ENCODE results near the gene BOLA1. TPM values are rescaled to one million over a fixed set of nuclear protein-coding genes. Genes with fewer than 3 reads are reported as not detected.

The BOLA1 gene, protein sequence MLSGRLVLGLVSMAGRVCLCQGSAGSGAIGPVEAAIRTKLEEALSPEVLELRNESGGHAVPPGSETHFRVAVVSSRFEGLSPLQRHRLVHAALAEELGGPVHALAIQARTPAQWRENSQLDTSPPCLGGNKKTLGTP
- total RNA-seq (2021): 5.7 and 6.0 TPM in 2 replicates
- long read RNA-seq, partial matches to known transcripts: 1 of 10 reads
- long read RNA-seq, other reads (novel, unspliced or antisense): 4 of 10 reads

DNA sequence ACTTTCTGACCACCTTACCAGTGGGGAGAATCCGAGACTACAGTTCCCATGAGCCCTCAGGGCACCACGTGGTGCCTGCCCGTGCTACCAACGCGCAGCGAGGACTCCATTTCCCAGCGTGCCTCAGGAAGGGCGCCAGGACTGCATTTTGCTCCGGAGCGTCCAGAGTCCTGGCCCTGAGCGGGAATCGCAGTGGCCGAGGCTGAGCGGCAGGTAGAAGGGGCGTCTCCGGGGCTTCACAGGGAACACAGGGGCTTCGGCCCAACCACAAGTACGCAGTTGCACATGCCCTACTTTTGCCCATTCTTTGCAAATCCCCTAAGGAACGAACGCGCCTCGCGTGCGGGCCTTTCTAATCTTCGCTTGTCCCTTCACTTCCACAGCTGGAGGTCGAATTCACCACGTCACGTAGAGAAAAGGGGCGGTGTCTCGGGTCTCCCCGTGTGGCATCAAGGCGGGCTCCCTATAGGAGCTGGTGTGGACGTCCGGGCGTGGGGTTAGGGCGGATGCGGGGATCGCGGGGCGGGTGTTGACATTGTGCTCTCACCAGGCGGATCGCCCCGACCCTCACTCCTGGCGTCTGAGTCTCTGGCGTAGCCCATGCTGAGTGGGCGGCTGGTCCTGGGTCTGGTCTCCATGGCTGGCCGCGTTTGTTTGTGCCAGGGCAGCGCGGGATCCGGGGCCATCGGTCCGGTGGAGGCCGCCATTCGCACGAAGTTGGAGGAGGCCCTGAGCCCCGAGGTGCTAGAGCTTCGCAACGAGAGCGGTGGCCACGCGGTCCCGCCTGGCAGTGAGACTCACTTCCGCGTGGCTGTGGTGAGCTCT lies at the start of gene BOLA1:
Gene BOLA1, plus strand, starts transcription at position 109 of the 825 bp plus-strand sequence. Its CDS starts 492 bp downstream, at position 601.
- Mint-ChIP-seq H3K9me3 (no peaks in the 10 kb centered on the region; a peak in 1 of 5 replicates), H3K4me1 (peaks cover 24 to 25% of the 10 kb centered on the region in 2 experiments), H3K27me3 (ENCODE audit: low read depth) (peaks cover 4% of the 10 kb centered on the region), H3K27ac (peak within 1 kb of the TSS; percentile 83 to 97 (median 87); a peak in 4 of 7 replicates), H3K36me3 (ENCODE audit: insufficient read depth in 1 of 3, low read depth in 3 of 3) (peaks cover 2 to 19% (median 16%) of the 10 kb centered on the region in 3 experiments; a peak in 6 of 7 replicates), H3K4me3 (peak within 1 kb of the TSS; percentile 78 to 86)
- Histone ChIP-seq H2BK12ac (ENCODE audit: insufficient read length, low read depth, low read length) (peak within 1 kb of the TSS; percentile 64), H3K4me2 (ENCODE audit: insufficient read depth, insufficient read length, low read length) (peak within 1 kb of the TSS; percentile 78), H3K56ac (ENCODE audit: insufficient read length, low read depth, low read length) (no peak within 1 kb of the TSS), H2BK120ac (ENCODE audit: low read depth, low read length, poor library complexity, severe bottlenecking) (no peak within 1 kb of the TSS), H2BK20ac (ENCODE audit: low read depth, low read length, poor library complexity, severe bottlenecking) (no peak within 1 kb of the TSS), H3K9ac (ENCODE audit: extremely low read depth, insufficient read length, low read length) (peak within 1 kb of the TSS; percentile 73), H4K91ac (ENCODE audit: insufficient read length, low read depth, low read length) (peak within 1 kb of the TSS; percentile 77), H3K14ac (ENCODE audit: insufficient read depth, low read length) (peak within 1 kb of the TSS; percentile 79), H4K8ac (replicated peaks; ENCODE audit: insufficient read length, low read depth, low read length) (no peak within 1 kb of the TSS), H2AFZ (ENCODE audit: low read length) (peak within 1 kb of the TSS; percentile 11), H4K20me1 (ENCODE audit: control insufficient read depth, insufficient read depth, insufficient read length) (no peaks in the 10 kb centered on the region), H2BK5ac (ENCODE audit: insufficient read length, low read length) (no peak within 1 kb of the TSS), H2AK5ac (ENCODE audit: insufficient read length, low read length) (no peak within 1 kb of the TSS), H3K79me2 (ENCODE audit: insufficient read depth, low read length) (no peaks in the 10 kb centered on the region), H2BK15ac (ENCODE audit: low read depth, low read length) (peak within 1 kb of the TSS; percentile 57; the same call in 1 of the 2 replicates), H3K9me3 (ENCODE audit: control insufficient read depth, low read depth, low read length) (no peaks in the 10 kb centered on the region), H3K79me1 (ENCODE audit: insufficient read depth, low read depth, low read length, poor library complexity, severe bottlenecking) (no peaks in the 10 kb centered on the region), H3K27ac (ENCODE audit: insufficient read length, low read depth, low read length) (peak within 1 kb of the TSS; percentile 26), H4K5ac (ENCODE audit: insufficient read length, low read depth, low read length) (peak within 1 kb of the TSS; percentile 53), H3K18ac (ENCODE audit: insufficient read length, low read depth, low read length) (peak within 1 kb of the TSS; percentile 83), H3K27me3 (ENCODE audit: insufficient read depth, low read length) (no peaks in the 10 kb centered on the region), H3K23me2 (ENCODE audit: insufficient read length, low read depth, low read length, poor library complexity, severe bottlenecking) (peaks cover 8% of the 10 kb centered on the region), H3K4me1 (ENCODE audit: insufficient read depth, low read length) (no peaks in the 10 kb centered on the region), H3K23ac (ENCODE audit: insufficient read length, low read depth, low read length) (no peak within 1 kb of the TSS), H3T11ph (ENCODE audit: low read length) (no peak within 1 kb of the TSS), H3K4ac (ENCODE audit: low read depth, low read length) (peak within 1 kb of the TSS; percentile 29; the same call in 1 of the 2 replicates)
- no CpG with 5 or more reads among the region's 65 CpGs for WGBS (ENCODE audit: extremely low coverage, insufficient read length, low lambda C conversion rate)
- TF ChIP-seq, protein P1, sequence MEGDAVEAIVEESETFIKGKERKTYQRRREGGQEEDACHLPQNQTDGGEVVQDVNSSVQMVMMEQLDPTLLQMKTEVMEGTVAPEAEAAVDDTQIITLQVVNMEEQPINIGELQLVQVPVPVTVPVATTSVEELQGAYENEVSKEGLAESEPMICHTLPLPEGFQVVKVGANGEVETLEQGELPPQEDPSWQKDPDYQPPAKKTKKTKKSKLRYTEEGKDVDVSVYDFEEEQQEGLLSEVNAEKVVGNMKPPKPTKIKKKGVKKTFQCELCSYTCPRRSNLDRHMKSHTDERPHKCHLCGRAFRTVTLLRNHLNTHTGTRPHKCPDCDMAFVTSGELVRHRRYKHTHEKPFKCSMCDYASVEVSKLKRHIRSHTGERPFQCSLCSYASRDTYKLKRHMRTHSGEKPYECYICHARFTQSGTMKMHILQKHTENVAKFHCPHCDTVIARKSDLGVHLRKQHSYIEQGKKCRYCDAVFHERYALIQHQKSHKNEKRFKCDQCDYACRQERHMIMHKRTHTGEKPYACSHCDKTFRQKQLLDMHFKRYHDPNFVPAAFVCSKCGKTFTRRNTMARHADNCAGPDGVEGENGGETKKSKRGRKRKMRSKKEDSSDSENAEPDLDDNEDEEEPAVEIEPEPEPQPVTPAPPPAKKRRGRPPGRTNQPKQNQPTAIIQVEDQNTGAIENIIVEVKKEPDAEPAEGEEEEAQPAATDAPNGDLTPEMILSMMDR (conservative IDR thresholded peaks at IDR 0.05): no peak
- DNase-seq: peak; percentile 96

Measured in H9 (cell line).